ENCODE results near the gene KIFC3.

Gene KIFC3

GRCh38 chr16:57725151-57725550, 77.1 kb downstream of the KIFC3 start:
- Histone ChIP-seq H4K20me1 (ENCODE audit: control insufficient read depth, insufficient read depth, low read depth, low read length) (no peaks in the 10 kb centered on the region), H3K9me3 (ENCODE audit: control insufficient read depth, insufficient read depth, low read length) (no peaks in the 10 kb centered on the region), H3K4me1 (ENCODE audit: control insufficient read depth, low read length) (peaks cover 8% of the 10 kb centered on the region; the same call in 1 of the 2 replicates), H3K36me3 (ENCODE audit: control insufficient read depth, low read length) (no peaks in the 10 kb centered on the region), H3K27ac (ENCODE audit: low read depth, low read length) (no peak overlapping the region), H3K79me2 (ENCODE audit: control insufficient read depth, low read length) (no peaks in the 10 kb centered on the region), H3K9me2 (replicated peaks; ENCODE audit: control insufficient read depth, low read length) (no peaks in the 10 kb centered on the region), H3F3A (ENCODE audit: control insufficient read depth, insufficient read depth) (no peaks in the 10 kb centered on the region), H3K4me2 (ENCODE audit: low read length) (no peak overlapping the region), H3K4me3 (ENCODE audit: low read length) (no peak overlapping the region), H3K27me3 (ENCODE audit: control insufficient read depth, low read length) (no peaks in the 10 kb centered on the region)
- TF ChIP-seq EZH2phosphoT487 (IDR thresholded peaks at IDR 0.05; ENCODE audit: borderline replicate concordance, low read length), result no peak
- TF ChIP-seq, protein P1, sequence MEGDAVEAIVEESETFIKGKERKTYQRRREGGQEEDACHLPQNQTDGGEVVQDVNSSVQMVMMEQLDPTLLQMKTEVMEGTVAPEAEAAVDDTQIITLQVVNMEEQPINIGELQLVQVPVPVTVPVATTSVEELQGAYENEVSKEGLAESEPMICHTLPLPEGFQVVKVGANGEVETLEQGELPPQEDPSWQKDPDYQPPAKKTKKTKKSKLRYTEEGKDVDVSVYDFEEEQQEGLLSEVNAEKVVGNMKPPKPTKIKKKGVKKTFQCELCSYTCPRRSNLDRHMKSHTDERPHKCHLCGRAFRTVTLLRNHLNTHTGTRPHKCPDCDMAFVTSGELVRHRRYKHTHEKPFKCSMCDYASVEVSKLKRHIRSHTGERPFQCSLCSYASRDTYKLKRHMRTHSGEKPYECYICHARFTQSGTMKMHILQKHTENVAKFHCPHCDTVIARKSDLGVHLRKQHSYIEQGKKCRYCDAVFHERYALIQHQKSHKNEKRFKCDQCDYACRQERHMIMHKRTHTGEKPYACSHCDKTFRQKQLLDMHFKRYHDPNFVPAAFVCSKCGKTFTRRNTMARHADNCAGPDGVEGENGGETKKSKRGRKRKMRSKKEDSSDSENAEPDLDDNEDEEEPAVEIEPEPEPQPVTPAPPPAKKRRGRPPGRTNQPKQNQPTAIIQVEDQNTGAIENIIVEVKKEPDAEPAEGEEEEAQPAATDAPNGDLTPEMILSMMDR (IDR thresholded peaks at IDR 0.05; ENCODE audit: low read depth, low read length, poor library complexity, severe bottlenecking), result no peak

DNA sequence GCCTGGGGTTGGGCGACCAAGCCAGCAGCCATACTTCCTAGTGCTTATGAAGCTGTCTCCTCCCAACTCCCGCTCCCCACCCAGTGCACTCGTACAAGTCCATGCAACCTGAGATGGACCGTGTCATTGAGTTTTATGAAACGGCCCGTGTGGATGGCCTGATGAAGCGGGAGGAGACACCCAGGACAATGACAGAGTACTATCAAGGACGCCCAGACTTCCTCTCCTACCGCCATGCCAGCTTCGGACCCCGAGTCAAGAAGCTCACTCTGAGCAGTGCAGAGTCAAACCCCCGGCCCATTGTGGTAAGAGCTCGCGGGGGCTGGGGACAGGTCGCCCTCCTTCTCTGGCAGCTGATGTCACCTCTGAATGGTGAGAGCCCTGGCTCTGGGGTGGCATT, 77.8 kb downstream of the KIFC3 start:
- TF ChIP-seq, protein P1 (IDR thresholded peaks at IDR 0.05; ENCODE audit: low read depth, low read length, poor library complexity, severe bottlenecking), result no peak
- no peak for TF ChIP-seq EZH2phosphoT487 (IDR thresholded peaks at IDR 0.05; ENCODE audit: borderline replicate concordance, low read length)
- Histone ChIP-seq H3K27me3 (ENCODE audit: control insufficient read depth, low read length) (no peaks in the 10 kb centered on the region), H3K4me3 (ENCODE audit: low read length) (no peak overlapping the region), H3K4me2 (ENCODE audit: low read length) (no peak overlapping the region), H3K36me3 (ENCODE audit: control insufficient read depth, low read length) (no peaks in the 10 kb centered on the region), H3K9me3 (ENCODE audit: control insufficient read depth, insufficient read depth, low read length) (no peaks in the 10 kb centered on the region), H3K9me2 (replicated peaks; ENCODE audit: control insufficient read depth, low read length) (no peaks in the 10 kb centered on the region), H3K4me1 (ENCODE audit: control insufficient read depth, low read length) (peaks cover 8% of the 10 kb centered on the region; the same call in 1 of the 2 replicates), H3K79me2 (ENCODE audit: control insufficient read depth, low read length) (no peaks in the 10 kb centered on the region), H3K27ac (ENCODE audit: low read depth, low read length) (no peak overlapping the region), H4K20me1 (ENCODE audit: control insufficient read depth, insufficient read depth, low read depth, low read length) (no peaks in the 10 kb centered on the region), H3F3A (ENCODE audit: control insufficient read depth, insufficient read depth) (no peaks in the 10 kb centered on the region)

- Histone ChIP-seq H4K20me1 (ENCODE audit: control insufficient read depth, insufficient read depth, low read depth, low read length) (no peaks in the 10 kb centered on the region), H3K27me3 (ENCODE audit: control insufficient read depth, low read length) (no peaks in the 10 kb centered on the region), H3K27ac (ENCODE audit: low read depth, low read length) (no peak overlapping the region), H3K9me3 (ENCODE audit: control insufficient read depth, insufficient read depth, low read length) (no peaks in the 10 kb centered on the region), H3K79me2 (ENCODE audit: control insufficient read depth, low read length) (no peaks in the 10 kb centered on the region), H3K4me2 (ENCODE audit: low read length) (no peak overlapping the region), H3K36me3 (ENCODE audit: control insufficient read depth, low read length) (no peaks in the 10 kb centered on the region), H3K9me2 (replicated peaks; ENCODE audit: control insufficient read depth, low read length) (no peaks in the 10 kb centered on the region), H3K4me1 (ENCODE audit: control insufficient read depth, low read length) (peaks cover 8% of the 10 kb centered on the region; the same call in 1 of the 2 replicates), H3K4me3 (ENCODE audit: low read length) (no peak overlapping the region), H3F3A (ENCODE audit: control insufficient read depth, insufficient read depth) (no peaks in the 10 kb centered on the region)
- no peak for TF ChIP-seq EZH2phosphoT487 (IDR thresholded peaks at IDR 0.05; ENCODE audit: borderline replicate concordance, low read length)
- TF ChIP-seq, protein P1 (IDR thresholded peaks at IDR 0.05; ENCODE audit: low read depth, low read length, poor library complexity, severe bottlenecking), result no peak
These were observed 79.1 kb downstream of the KIFC3 start for GRCh38 chr16:57723170-57723569.

Measured in DOHH2 (cell line).